Mucosa of stomach (tissue), 1 donor: ENCODE results near the gene PRR12.

ENCODE experiments used
- H3K27me3 ChIP-seq: one replicate; pipeline ENCODE4 v1.7.0; 2013; ENCODE audit warnings: mild to moderate bottlenecking, low read length; ENCODE audit not compliant: control insufficient read depth, insufficient read depth
- H3K36me3 ChIP-seq: one replicate; pipeline ENCODE4 v1.7.0; 2013; ENCODE audit warnings: low read length; ENCODE audit not compliant: control insufficient read depth, insufficient read depth
- H3K4me1 ChIP-seq: one replicate; pipeline ENCODE4 v1.7.0; 2013; ENCODE audit warnings: mild to moderate bottlenecking, low read length; ENCODE audit not compliant: control insufficient read depth, insufficient read depth
- H3K4me3 ChIP-seq: one replicate; pipeline ENCODE4 v1.7.0; 2013; ENCODE audit warnings: low read length
- H3K9ac ChIP-seq: one replicate; pipeline ENCODE4 v1.7.0; 2013; ENCODE audit warnings: mild to moderate bottlenecking, low read length, moderate library complexity
- H3K9me3 ChIP-seq: one replicate; pipeline ENCODE4 v1.7.0; 2013; ENCODE audit warnings: mild to moderate bottlenecking, low read length, moderate library complexity; ENCODE audit not compliant: control insufficient read depth
- donor health status: Pancreatic carcinoma.

Gene PRR12

GRCh38 chr19:49651029-49651819 lies 60.2 kb downstream of the PRR12 start:
- Histone ChIP-seq H3K4me1 (no peaks in the 10 kb centered on the region), H3K4me3 (no peak overlapping the region), H3K36me3 (peaks cover 7% of the 10 kb centered on the region), H3K9me3 (no peaks in the 10 kb centered on the region), H3K27me3 (no peaks in the 10 kb centered on the region), H3K9ac (no peak overlapping the region)

GRCh38 chr19:49651820-49652550 lies 61.0 kb downstream of the PRR12 start:
- Histone ChIP-seq H3K4me1 (no peaks in the 10 kb centered on the region), H3K4me3 (no peak overlapping the region), H3K27me3 (no peaks in the 10 kb centered on the region), H3K36me3 (peaks cover 11% of the 10 kb centered on the region), H3K9me3 (no peaks in the 10 kb centered on the region), H3K9ac (no peak overlapping the region)

GRCh38 chr19:49652551-49653465 lies 61.8 kb downstream of the PRR12 start:
- Histone ChIP-seq H3K4me1 (no peaks in the 10 kb centered on the region), H3K4me3 (no peak overlapping the region), H3K9me3 (no peaks in the 10 kb centered on the region), H3K27me3 (no peaks in the 10 kb centered on the region), H3K9ac (no peak overlapping the region), H3K36me3 (peaks cover 11% of the 10 kb centered on the region)

- Histone ChIP-seq H3K4me3 (no peak overlapping the region), H3K4me1 (no peaks in the 10 kb centered on the region), H3K9me3 (no peaks in the 10 kb centered on the region), H3K9ac (no peak overlapping the region), H3K36me3 (peaks cover 14% of the 10 kb centered on the region), H3K27me3 (no peaks in the 10 kb centered on the region)
These were observed 62.5 kb downstream of the PRR12 start for GRCh38 chr19:49653466-49653806.

- H3K36me3 ChIP-seq: peaks cover 25% of the 10 kb centered on the region
These were observed 63.6 kb downstream of the PRR12 start for GRCh38 chr19:49654581-49654980.

GRCh38 chr19:49655570-49656455 lies 64.8 kb downstream of the PRR12 start:
- Histone ChIP-seq H3K27me3 (no peaks in the 10 kb centered on the region), H3K9ac (no peak overlapping the region), H3K4me3 (no peak overlapping the region), H3K36me3 (peaks cover 28% of the 10 kb centered on the region), H3K9me3 (no peaks in the 10 kb centered on the region), H3K4me1 (no peaks in the 10 kb centered on the region)

More at GRCh38 chr19:49654581-49654980, 63.6 kb downstream of the PRR12 start:
- H3K27me3 ChIP-seq: no peaks in the 10 kb centered on the region
- H3K4me1 ChIP-seq: no peaks in the 10 kb centered on the region
- H3K4me3 ChIP-seq: no peak overlapping the region
- H3K9ac ChIP-seq: no peak overlapping the region
- no peaks in the 10 kb centered on the region for H3K9me3 ChIP-seq

- peaks cover 28% of the 10 kb centered on the region for H3K36me3 ChIP-seq
These were observed 65.6 kb downstream of the PRR12 start for GRCh38 chr19:49656456-49657109.

GRCh38 chr19:49657493-49658138 lies 66.6 kb downstream of the PRR12 start:
- H3K4me1 ChIP-seq: no peaks in the 10 kb centered on the region
- no peak overlapping the region for H3K4me3 ChIP-seq
- peaks cover 32% of the 10 kb centered on the region for H3K36me3 ChIP-seq
- no peaks in the 10 kb centered on the region for H3K9me3 ChIP-seq
- H3K9ac ChIP-seq: no peak overlapping the region
- no peaks in the 10 kb centered on the region for H3K27me3 ChIP-seq

More at GRCh38 chr19:49656456-49657109, 65.6 kb downstream of the PRR12 start:
- Histone ChIP-seq H3K9ac (no peak overlapping the region), H3K4me3 (no peak overlapping the region), H3K27me3 (no peaks in the 10 kb centered on the region), H3K9me3 (no peaks in the 10 kb centered on the region), H3K4me1 (no peaks in the 10 kb centered on the region)

GRCh38 chr19:49658139-49658517 lies 67.1 kb downstream of the PRR12 start:
- H3K36me3 ChIP-seq: peaks cover 32% of the 10 kb centered on the region

GRCh38 chr19:49658566-49659442 lies 67.8 kb downstream of the PRR12 start:
- no peaks in the 10 kb centered on the region for H3K9me3 ChIP-seq
- no peak overlapping the region for H3K9ac ChIP-seq
- H3K4me3 ChIP-seq: no peak overlapping the region
- H3K36me3 ChIP-seq: peaks cover 32% of the 10 kb centered on the region
- no peaks in the 10 kb centered on the region for H3K27me3 ChIP-seq
- no peaks in the 10 kb centered on the region for H3K4me1 ChIP-seq

More at GRCh38 chr19:49658139-49658517, 67.1 kb downstream of the PRR12 start:
- H3K27me3 ChIP-seq: no peaks in the 10 kb centered on the region
- H3K4me1 ChIP-seq: no peaks in the 10 kb centered on the region
- no peak overlapping the region for H3K4me3 ChIP-seq
- no peaks in the 10 kb centered on the region for H3K9me3 ChIP-seq
- H3K9ac ChIP-seq: no peak overlapping the region
